ENCODE measurements around the gene PSMB7.

The PSMB7 gene

DNA sequence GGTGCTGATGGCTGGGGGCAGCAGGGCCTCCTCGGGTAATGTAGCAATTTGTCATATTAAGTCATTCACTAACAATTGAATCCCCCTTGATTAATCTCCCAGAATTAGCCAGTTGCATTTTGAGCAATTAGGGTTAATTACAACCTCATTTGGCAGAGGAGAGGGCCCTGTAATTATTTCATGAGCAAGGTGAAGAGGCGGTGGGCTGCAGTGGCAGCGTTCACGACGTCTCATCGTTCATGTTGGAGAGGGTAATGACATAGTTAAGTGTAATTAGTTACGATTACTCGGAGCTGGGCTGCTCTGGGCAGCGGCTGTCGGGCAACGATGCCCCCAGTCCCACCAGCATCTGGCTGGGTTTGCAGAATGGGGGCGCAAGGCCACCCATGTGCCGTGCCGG, 111.5 kb downstream of the PSMB7 start:
- Histone ChIP-seq H2AFZ (ENCODE audit: low read depth, low read length, severe bottlenecking) (no peak overlapping the region), H3K9ac (ENCODE audit: low read length) (no peak overlapping the region), H3F3A (ENCODE audit: insufficient read depth) (no peaks in the 10 kb centered on the region; the same call in 1 of the 2 replicates), H3K9me3 (ENCODE audit: insufficient read depth, low read length) (no peaks in the 10 kb centered on the region), H3K79me2 (ENCODE audit: insufficient read depth, low read length) (peaks cover 95% of the 10 kb centered on the region), H3K9me2 (replicated peaks; ENCODE audit: insufficient read depth, low read length) (no peaks in the 10 kb centered on the region), H3K36me3 (ENCODE audit: low read length) (0 out of 2 replicates have a peak, but pooled peaks cover 3% of the 10 kb centered on the region), H4K20me1 (ENCODE audit: low read depth, low read length) (peaks cover 5% of the 10 kb centered on the region; the same call in 1 of the 2 replicates), H3K4me3 (ENCODE audit: insufficient read depth, low read length, poor library complexity, severe bottlenecking) (no peak overlapping the region), H3K4me2 (ENCODE audit: low read depth, low read length, poor library complexity, severe bottlenecking) (no peak overlapping the region), H3K27ac (ENCODE audit: low read depth, low read length) (no peak overlapping the region), H3K27me3 (ENCODE audit: low read length) (no peaks in the 10 kb centered on the region)
- TF ChIP-seq EZH2phosphoT487 (conservative IDR thresholded peaks at IDR 0.05; ENCODE audit: low read length) = no peak
- TF ChIP-seq, protein P1, sequence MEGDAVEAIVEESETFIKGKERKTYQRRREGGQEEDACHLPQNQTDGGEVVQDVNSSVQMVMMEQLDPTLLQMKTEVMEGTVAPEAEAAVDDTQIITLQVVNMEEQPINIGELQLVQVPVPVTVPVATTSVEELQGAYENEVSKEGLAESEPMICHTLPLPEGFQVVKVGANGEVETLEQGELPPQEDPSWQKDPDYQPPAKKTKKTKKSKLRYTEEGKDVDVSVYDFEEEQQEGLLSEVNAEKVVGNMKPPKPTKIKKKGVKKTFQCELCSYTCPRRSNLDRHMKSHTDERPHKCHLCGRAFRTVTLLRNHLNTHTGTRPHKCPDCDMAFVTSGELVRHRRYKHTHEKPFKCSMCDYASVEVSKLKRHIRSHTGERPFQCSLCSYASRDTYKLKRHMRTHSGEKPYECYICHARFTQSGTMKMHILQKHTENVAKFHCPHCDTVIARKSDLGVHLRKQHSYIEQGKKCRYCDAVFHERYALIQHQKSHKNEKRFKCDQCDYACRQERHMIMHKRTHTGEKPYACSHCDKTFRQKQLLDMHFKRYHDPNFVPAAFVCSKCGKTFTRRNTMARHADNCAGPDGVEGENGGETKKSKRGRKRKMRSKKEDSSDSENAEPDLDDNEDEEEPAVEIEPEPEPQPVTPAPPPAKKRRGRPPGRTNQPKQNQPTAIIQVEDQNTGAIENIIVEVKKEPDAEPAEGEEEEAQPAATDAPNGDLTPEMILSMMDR (IDR thresholded peaks at IDR 0.05; ENCODE audit: insufficient read depth, low read length, poor library complexity, severe bottlenecking) = no peak
